GM19025 (cell line): ENCODE measurements around the gene PAX7.
"Not testable (repeated sequence)": the region's sequence is repeated elsewhere in the genome, so short reads cannot be mapped to it uniquely, and the experiment has no call there.

Experiments
- ATAC-seq: cut with Tn5 transposase; IDR thresholded peaks from one replicate; pipeline ENCODE4 v1.9.1; 2021; ENCODE audit warnings: mild to moderate bottlenecking, low read depth, moderate library complexity; ENCODE audit not compliant: unreplicated experiment

PAX7 gene

DNA sequence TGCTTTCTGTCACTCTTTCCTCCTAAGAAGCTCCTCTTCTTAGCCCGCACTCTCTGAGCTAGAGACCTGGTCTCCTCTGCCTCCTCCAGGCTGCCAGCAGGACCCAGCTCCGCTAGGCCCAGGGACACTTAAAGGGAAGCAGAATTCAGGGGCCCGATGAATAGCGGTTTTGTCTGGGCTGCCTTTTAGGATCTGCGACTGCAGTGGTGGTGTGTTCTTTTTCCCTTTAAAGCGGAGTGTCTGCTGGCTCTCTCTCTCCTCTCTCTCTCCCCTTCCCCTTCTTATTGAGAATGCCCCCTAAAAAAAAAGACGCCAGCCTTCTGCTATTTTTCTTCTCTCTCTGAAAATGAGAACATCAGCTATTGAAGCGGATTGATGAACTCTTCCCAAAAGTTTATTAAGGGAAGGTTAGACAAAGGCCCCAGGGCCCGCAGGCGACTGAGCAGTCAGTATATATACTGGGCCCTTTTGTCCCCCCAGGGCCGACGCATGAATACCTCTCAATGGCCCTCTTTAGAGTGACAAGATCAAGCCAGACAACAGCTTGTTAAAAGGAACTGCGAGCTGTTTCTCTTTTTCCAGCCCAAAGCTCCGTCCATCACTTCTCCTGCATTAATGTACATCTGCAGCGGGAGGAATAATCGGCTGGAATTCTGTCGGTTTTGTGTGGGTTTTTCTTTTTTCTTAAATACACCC is 27.0 kb downstream of the PAX7 start:
- no peak for ATAC-seq

DNA sequence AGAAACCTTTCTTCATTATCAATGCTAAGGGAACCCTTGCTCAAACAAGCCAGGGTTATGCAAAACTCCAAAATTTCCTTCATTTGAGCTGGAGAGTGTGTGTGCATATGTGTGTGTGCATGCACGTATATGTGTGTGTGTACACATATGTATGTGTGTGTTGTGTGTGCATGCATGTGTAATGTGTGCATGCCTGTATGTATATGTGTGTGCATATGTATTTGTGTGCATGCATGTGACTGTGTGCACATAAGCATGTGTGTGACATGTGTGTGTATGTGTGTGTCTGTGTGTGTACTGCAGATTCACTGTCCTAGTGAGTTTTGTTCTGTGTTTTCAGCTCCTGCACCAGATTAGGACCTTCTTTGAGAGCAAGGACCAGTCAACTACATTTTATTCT is 28.2 kb downstream of the PAX7 start:
- ATAC-seq, result no peak

DNA sequence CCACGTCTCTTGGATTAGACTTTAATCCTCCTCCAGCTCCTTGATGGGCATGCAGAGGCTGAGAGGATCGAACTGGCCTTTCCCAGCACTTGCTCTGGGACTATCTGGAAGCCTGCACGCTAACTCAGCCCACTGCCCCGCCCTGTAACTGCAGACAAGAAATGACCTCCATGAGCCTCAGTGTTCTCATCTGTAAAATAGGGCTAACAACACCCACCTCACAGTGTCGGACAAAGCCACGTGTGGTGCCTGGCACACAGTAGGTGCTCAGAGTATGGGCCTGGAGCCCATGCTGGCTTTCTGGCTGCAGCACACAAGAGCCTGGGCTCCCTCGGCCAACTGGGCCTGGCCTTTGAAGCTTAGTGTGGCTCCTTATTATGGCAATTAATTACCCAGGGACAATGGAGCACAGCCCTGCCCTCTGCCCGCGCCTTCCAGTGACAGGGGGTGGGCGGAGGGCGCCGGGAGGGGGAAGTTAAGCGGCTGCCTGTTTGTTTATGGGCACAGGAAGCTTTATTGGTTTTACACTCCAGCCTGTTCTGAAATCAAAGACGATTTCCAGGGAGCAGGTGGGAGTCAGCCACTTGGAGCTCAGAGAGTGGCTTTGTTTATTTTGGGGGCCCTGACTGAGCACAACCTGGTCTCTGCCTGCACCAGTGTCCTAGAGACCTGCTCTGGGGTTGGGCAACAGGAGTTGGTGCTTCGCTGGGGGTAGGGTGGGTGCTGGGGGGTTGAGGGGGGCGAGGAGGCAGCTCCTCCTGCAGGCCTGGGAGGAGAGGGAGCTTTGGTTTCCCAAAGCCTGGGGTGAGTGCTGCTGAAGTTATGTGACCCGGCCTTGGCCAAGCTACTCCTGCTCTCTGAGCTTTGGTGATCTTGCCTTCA is 31.0 kb downstream of the PAX7 start:
- no peak for ATAC-seq

DNA sequence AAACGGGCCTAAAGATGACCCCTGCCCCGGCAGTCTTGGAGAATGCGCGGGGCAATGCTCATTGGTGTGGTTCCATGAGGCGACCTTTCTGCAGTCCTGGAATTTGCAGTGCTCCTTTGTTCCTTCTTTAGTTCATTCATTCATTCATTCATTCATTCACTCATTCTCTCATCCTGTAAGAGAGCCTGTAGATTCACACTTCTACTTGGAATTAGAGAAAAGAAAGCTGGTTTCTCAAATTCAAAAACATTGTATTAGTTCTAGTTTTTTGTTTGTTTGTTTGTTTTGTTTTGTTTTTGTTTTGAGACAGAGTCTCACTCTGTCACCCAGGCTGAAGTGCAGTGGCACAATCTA is 31.6 kb downstream of the PAX7 start:
- no peak for ATAC-seq

DNA sequence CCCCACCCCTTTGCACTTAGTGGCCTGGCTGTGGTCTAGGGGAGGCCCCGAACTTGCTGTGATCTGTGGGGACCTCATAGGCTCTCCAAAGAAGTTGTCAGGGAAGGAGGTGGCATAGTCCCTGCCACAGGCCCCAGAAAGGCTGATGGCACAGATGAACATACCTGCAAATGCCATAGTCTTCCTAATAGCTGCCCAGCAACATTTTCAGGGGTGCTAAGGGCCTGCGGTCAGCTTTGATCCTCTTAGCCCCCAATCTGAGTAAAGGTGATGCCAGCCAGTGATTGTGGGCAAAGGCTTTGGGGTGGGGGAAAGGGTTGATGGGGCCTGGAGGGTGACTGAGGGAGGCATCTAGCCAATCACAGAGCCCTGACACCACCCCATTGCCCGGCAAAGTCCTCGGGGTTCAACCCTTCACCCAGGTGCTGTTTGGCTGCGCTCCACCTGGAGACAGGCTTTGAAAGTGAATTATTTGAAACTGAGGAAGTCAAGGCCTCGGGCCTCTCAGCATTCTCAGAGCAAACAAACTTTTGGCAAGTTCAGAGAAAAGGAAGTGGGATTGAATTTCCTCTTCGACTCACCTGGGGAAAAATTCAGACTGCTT is 35.8 kb downstream of the PAX7 start:
- ATAC-seq, result no peak

DNA sequence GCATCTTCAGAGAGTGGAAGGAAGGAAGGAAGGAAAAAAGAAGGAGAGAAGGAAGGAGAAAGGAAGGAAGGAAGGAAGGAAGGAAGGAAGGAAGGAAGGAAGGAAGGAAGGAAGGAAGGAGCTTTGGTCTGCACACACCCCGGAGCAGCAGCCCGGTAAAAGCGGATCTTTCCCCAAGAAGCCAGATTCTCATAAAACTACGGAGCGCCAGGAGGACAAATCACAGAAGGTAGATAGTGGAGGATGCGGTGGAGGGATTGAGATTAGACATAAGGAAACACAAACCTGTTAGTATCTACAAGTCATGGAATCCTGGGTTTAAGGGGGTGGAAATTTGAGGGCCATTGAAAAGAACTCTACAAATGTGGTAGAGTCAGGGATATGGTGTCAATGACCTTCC is 36.7 kb downstream of the PAX7 start:
- no peak for ATAC-seq

DNA sequence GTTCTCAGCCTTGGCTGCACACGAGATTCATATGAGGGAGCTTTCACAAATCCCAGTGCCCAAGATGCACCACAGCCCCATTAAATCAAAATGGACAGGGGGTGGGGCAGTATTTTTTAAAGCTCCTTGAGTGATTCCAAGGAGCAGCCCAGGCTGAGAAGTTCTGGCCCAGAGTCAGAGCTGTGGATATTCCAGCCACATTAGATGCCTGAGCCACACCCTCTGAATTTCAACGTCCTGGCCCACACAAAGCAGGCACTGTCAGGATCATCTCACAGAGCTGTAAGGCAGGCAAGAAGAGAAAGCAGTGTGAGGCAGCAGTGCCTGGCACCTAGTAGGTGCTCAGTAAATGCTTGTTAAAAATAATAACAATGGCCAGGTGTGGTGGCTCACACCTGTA is 37.4 kb downstream of the PAX7 start:
- ATAC-seq, result no peak

DNA sequence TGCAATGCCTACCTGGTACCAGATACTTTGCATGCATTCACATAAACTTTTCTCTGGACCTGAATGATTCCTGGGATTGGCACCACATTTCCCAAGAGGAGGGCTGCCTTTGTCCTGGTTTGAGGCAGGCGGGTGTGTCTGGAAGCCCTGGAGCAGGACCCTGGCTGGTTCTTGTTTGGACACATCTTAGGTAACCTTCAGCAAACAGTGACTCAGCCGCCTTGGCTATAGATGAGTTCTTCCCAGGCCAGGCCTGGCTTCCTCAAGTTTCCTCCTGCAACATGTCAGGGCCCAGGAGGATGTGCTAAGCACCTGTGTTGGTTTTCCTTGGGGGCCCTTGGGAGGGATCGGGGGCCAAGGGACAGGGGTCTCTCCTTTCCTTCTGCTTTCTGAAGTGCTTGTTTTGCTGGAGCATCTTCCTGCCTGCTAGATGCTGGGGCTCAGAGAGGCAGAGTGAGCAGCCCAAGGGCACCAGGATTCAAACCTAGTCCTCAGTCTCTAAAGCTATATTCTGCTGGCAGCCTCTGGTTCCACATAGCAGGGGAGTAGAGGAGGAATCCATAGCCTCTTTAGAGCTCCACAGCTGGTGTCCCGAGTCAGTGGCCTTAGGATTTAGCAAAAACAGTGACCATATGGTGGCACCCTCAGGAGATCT is 38.2 kb downstream of the PAX7 start:
- ATAC-seq, result no peak

DNA sequence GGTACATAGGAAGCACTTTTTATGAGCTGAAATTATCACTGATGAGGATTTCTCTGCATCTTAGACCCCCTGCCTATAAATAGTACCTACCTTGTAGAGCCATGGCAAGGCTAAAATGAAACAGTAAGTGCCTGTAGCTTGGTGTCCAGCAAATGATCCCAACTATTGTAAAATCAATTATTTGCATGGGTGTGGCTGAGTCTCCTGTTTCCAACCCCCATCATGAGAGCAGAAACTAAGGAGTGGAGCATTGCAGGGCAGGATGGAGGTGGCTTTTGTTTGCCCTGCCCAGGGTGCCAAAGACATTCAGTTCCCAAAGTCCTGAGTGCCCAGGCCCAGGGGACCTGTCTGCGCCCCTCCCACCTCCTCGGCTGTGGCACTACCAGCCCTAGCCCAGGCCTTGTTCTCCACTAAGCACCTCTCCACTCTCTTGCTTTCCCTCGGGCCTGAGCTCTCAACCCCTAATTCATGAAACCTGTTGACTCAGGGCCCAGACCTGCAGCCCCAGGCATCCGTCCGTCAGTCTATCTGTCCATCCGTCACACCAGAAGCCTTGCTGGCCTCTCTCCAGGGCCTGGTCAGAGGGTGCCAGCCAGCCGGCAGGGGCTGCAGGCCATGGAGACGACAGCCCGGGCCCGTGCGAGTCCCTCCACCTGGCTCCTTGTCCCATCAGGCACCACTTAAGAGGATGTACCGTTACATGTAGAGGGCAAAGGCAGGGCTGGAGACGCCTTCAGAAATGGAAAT is 39.6 kb downstream of the PAX7 start:
- ATAC-seq, result no peak

DNA sequence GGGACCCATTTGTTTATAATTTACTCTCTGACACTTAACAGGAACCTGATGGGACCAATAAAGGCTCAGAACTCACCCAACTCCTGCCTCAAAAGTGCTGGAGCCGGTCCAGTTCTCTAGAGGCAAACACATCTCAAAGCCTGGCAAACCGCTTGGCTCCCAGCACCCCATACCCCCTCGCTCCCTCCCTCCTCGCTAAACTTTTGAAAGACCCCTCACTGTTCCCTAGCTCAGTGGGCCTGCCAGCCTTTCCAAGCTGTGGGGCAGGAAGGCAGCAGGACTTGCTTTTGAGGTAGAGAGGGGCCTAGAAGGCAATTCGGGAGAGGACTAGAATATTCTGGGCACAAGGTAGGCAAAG is 40.2 kb downstream of the PAX7 start:
- ATAC-seq, result no peak

DNA sequence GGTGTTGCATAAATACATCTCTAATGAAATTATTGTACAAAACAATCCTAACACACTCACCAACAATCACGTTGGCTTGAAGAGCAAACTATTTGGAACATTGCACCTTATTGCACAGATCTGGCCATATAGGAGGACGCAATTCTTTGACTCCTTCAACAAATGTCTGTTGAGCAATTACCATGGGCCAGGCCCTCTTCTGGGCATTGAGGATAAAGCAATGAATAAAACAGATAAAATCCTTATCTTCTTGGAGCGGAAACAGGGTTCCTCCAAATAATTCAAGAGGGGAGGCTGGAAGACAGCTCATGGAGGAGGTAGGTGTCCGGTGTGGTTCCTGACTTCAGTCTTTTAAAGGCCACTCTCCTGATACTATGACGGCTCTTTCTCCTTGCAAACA is 43.3 kb downstream of the PAX7 start:
- ATAC-seq, result no peak

DNA sequence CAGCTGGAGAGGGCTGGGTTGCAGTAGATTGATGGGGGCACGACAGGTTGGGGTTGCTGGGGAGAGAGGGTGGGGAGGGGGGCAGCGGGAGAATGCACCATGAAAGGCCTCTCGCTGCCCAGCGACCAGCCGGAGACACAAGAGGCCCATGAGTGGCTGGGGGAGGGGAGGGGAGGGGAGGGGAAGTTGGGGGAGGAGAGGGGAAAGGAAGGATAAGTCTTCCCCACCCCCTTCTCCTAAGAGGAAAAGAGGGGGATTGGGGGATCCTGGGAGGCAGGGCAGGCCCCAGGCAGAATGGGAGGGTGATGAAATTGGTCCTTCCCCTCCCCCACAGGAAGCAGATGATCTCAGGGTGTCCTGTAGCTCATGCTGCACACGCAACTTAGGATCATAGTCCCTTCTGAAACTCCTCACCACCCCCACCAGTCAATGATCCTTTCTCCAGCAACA is 45.7 kb downstream of the PAX7 start:
- ATAC-seq, result no peak

DNA sequence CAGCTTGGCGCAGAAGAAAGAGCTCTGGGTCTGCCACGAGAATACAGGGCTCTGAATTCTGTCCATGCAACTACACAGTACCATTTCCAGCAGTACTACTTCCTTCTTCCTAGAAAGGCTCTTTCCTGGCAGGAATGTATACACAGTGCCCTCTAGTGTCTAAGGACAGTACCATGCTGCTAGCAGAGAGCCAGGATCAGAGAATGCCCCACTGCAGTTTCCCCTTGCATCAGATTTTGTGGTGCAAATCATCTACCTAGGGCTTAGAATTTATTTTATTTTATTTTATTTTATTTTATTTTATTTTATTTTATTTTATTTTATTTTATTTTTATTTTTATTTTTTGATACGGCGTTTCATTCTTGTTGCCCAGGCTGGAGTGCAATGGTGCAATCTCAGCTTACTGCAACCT is 50.8 kb downstream of the PAX7 start:
- ATAC-seq, result no peak

DNA sequence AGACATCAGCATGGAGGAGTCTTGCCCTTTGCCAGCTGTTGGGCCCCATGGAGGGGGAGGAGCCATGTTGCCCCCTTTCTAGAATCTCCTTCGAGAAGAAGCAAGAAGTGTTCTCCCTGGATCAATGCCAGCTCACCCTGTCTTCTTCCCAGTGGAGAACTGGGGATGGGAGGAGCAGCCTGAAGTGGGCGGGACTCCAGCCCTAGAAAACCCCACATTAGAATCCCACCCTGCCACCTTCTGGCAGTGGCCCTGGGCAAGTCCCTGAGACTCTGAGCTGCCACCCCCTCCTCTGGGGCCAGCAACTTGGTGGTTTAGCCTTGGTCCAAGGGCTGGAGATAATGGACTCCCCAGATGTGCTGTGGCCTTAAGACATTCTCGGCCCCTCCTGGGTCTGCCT is 51.7 kb downstream of the PAX7 start:
- ATAC-seq, result no peak

DNA sequence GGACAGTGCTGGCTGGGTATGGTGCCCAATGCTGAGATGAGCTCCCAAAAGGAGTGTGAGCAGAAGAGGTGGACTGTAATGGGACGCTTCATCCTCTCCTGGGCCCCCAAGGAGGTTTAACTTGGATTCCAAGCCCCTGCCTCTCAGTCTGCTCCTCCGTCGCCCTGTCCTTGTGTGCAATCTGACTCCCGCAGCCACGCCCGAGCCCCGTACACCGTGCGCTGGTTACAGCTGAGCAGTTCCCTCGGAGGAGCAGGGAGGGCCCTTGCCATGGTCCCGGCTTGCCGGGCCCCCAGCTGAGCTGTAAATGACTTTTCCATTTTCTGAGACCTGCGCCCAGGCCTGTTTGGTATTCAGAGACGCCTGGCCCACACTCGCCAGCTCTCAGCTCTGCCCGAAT is 53.7 kb downstream of the PAX7 start:
- ATAC-seq, result no peak

DNA sequence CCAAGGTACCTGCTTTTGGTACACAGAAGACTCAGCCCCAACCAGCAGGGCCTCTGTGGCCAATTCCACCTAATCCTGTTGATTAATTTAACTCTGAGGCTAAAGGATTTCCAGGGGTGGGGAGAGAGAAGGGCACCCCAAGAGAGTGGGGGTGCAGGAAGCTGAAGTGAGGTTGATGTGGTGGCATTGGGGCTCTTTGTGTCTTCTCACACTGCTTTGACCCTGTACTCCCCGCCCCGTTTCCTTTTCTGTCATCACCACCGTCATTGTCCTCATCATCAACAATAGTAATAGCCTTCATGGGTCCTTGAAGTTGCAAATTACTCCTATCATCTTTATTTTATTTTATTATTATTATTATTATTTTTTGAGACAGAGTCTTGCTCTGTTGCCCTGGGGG is 55.9 kb downstream of the PAX7 start:
- ATAC-seq, result no peak

DNA sequence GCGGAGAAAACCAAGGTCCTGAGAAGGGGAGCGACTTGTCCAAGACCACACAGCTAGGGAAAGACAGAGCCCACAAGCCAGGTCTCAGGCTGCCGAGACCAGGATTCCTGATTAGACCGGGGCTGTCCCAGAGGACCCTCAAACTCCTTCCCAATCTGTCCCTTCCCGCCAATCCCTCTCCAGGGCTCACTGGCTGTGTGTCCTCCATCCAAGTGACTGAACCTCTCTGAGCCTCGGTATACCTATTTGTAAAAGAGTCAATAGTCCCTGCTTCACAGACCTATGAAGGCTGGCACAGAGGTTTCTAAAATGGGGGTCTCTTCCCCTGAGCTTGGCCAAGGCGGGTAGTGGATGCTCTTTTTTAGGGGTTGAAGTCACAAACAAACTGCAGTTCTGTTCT is 56.6 kb downstream of the PAX7 start:
- ATAC-seq, result no peak

DNA sequence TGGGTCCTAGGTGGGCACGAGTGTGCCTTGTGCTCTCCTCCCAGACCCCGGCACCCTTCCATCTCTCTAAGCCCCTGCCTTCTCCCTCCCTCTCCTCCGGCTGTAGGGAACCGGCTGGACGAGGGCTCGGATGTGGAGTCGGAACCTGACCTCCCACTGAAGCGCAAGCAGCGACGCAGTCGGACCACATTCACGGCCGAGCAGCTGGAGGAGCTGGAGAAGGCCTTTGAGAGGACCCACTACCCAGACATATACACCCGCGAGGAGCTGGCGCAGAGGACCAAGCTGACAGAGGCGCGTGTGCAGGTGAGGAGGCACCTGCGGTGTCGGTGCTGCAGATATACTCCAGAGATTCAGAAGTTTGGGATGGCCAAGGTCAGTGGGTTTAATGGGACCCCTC is 61.0 kb downstream of the PAX7 start:
- ATAC-seq, result no peak

DNA sequence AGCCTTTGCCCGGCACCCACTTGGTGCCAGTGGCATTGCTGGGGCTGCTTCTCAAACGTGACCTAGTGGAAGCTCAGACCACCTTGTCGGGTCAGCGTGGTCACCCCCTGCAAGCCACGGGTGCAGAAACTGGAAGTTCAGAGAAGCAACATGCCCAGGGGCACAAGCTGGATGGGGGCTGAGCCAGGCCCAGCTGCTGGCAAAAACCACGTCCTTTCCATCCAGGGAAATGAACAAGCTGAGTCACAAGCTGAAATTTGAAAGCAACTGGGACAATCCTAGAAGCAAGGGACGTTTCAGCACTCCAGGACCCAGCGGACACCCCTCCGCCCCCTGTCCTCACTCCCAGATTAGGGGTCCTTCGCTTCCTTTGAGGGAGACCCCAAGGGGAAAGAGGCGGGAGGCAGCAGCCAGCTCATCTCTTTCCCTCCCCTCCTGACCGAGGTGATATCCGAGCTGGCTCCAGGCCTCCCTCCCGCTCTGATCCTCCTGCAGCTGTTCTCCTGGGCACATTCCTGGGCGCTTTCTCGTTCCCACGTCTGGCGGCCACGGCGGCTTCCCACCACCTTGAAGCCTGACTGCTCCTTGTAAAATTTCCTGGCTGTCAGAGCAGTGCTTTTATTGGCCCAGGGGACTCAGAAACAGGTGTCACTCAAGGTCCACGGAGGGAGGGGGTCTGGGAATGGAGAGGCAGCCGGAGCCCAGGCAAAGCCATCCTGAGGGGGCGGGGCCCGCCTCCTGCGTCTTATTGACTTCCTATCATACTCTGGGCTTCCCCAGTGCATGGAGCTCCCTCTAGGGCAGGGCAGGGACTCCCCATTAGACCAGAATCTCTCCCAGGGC is 62.8 kb downstream of the PAX7 start:
- no peak for ATAC-seq

DNA sequence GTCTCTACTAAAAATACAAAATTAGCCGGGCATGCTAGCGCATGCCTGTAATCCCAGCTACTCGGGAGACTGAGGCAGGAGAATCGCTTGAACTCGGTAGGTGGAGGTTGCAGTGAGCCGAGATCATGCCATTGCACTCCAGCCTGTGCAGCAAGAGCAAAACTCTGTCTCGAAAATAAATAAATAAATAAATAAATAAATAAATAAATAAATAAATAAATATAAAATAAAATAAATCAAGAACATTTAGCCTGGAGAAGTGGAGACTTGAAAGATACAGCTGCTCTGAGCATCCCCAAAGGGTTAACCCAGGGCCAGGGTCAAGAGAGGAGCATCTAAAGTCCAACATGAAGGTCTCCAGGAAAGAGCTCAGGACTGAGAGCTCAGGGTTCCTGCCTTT is 63.6 kb downstream of the PAX7 start:
- ATAC-seq, result not testable (repeated sequence)
